H1 (cell line): Measurements from ENCODE around the gene HLTF. TPM values are rescaled to one million over a fixed set of nuclear protein-coding genes. Genes with fewer than 3 reads are reported as not detected.

Source experiments
- SP2 ChIP-seq: IDR thresholded peaks from 2 replicates; pipeline ENCODE4 v1.6.1; 2012; ENCODE audit warnings: mild to moderate bottlenecking, low read length, inconsistent platforms
- SP4 ChIP-seq: IDR thresholded peaks from 2 replicates; pipeline ENCODE4 v1.6.1; 2012; ENCODE audit warnings: low read length, inconsistent platforms
- polyA plus RNA-seq, 7 experiments: library from polyadenylated mRNA; depleted of rRNA in 3 of 7; stranded (reverse) in 5 of 7; unstranded in 2 of 7; fragments of >200 nt in 5 of 7; fragments of 200-250 nt in 2 of 7; gene quantifications; 1 replicate in 5 of 7; 2 replicates in 1 of 7; 4 replicates in 1 of 7; pipeline versions ENCODE4 v1.2.1 to v1.2.3, GENCODE V29; 2011 to 2013; ENCODE audit warnings: missing spikeins in 2 of 7, mixed read lengths in 2 of 7
- total RNA-seq: library from RNA; stranded (reverse); fragmentation: NEBNext Ultra II Directional; extraction: Animal tissue kit (Norgen Biotek cat#: 25700); gene quantifications from 2 replicates; pipeline ENCODE4 v1.2.1, GENCODE V29; 2021

Gene HLTF
- total and polyA plus RNA-seq, 2 of the 8 experiments (the other 6 are each of a cell fraction or from before 2014, with no cell fraction given): 18.1 to 60.3 TPM

GRCh38 chr3:149001727-149002126 is 84.6 kb downstream of the HLTF start (continued):
- no peak for TF ChIP-seq SP4
- no peak for TF ChIP-seq SP2
- TF ChIP-seq, all 59 proteins: peak for 0
